Astrocyte (in vitro differentiated cells and primary cell): ENCODE data around the gene SLC25A21. TPM values are rescaled to one million over a fixed set of nuclear protein-coding genes. Genes with fewer than 3 reads are reported as not detected.

Experiments
- DNase-seq: peaks from one replicate; pipeline ENCODE4 v3.0.0-alpha.2; 2010; ENCODE audit warnings: low read depth
- FAIRE-seq: peaks from 2 replicates; lab custom pipeline; 2011; peaks lifted over from hg19 to GRCh38; lab: Jason Lieb, UNC
- H2AFZ ChIP-seq: 2 replicates; pipeline ENCODE4 v1.6.0; 2012; ENCODE audit warnings: low read depth, low read length, inconsistent platforms
- H3K27ac ChIP-seq: 2 replicates; pipeline ENCODE4 v1.5.1; 2011; ENCODE audit warnings: low read depth, low read length, inconsistent platforms
- H3K27me3 ChIP-seq: 2 replicates; pipeline ENCODE4 v1.6.0; 2011; ENCODE audit warnings: low read length, inconsistent platforms; ENCODE audit not compliant: insufficient read depth
- H3K36me3 ChIP-seq: 2 replicates; pipeline ENCODE4 v1.5.1; 2011; ENCODE audit warnings: low read length, inconsistent platforms; ENCODE audit not compliant: insufficient read depth
- H3K4me1 ChIP-seq: 2 replicates; pipeline ENCODE4 v1.5.1; 2011; ENCODE audit warnings: low read length, inconsistent platforms; ENCODE audit not compliant: insufficient read depth
- H3K4me2 ChIP-seq: 2 replicates; pipeline ENCODE4 v1.6.0; 2012; ENCODE audit warnings: low read length, inconsistent platforms
- H3K4me3 ChIP-seq: 2 replicates; pipeline ENCODE4 v1.5.1; 2011; ENCODE audit warnings: low read depth, mild to moderate bottlenecking, low read length, inconsistent platforms; ENCODE audit not compliant: insufficient read depth
- H3K79me2 ChIP-seq: 2 replicates; pipeline ENCODE4 v1.6.0; 2012; ENCODE audit warnings: mild to moderate bottlenecking, low read length, inconsistent platforms; ENCODE audit not compliant: insufficient read depth
- H3K9ac ChIP-seq: 2 replicates; pipeline ENCODE4 v1.6.0; 2012; ENCODE audit warnings: mild to moderate bottlenecking, low read length, inconsistent platforms
- H3K9me3 ChIP-seq: 2 replicates; pipeline ENCODE4 v1.5.1; 2012; ENCODE audit warnings: low read depth, mild to moderate bottlenecking, low read length, inconsistent platforms; ENCODE audit not compliant: insufficient read depth
- H4K20me1 ChIP-seq: 2 replicates; pipeline ENCODE4 v1.6.0; 2012; ENCODE audit warnings: low read length, inconsistent platforms; ENCODE audit not compliant: insufficient read depth
- H3K27ac Mint-ChIP-seq: one replicate; pipeline ENCODE4 v1.8.0; 2021; ENCODE audit warnings: mild to moderate bottlenecking, mixed read lengths; ENCODE audit not compliant: unreplicated experiment
- H3K27me3 Mint-ChIP-seq: one replicate; pipeline ENCODE4 v1.8.0; 2021; ENCODE audit warnings: low read depth, mixed read lengths; ENCODE audit not compliant: unreplicated experiment
- H3K36me3 Mint-ChIP-seq: one replicate; pipeline ENCODE4 v1.8.0; 2021; ENCODE audit warnings: low read depth, mixed read lengths; ENCODE audit not compliant: unreplicated experiment
- H3K4me1 Mint-ChIP-seq: one replicate; pipeline ENCODE4 v1.8.0; 2021; ENCODE audit warnings: low read depth, mixed read lengths; ENCODE audit not compliant: unreplicated experiment
- H3K4me3 Mint-ChIP-seq: one replicate; pipeline ENCODE4 v1.8.0; 2021; ENCODE audit warnings: mild to moderate bottlenecking, moderate library complexity, mixed read lengths; ENCODE audit not compliant: unreplicated experiment
- H3K9me3 Mint-ChIP-seq: one replicate; pipeline ENCODE4 v1.8.0; 2021; ENCODE audit warnings: mild to moderate bottlenecking, mixed read lengths; ENCODE audit not compliant: unreplicated experiment
- CTCF ChIP-seq: IDR thresholded peaks from 2 replicates; pipeline ENCODE4 v1.5.1; 2011; ENCODE audit warnings: low read depth, mild to moderate bottlenecking, inconsistent platforms, low read length, moderate library complexity; ENCODE audit not compliant: insufficient read depth
- EZH2 ChIP-seq: IDR thresholded peaks from 2 replicates; pipeline ENCODE4 v1.6.1; 2012; ENCODE audit warnings: mild to moderate bottlenecking, low read length, inconsistent platforms; ENCODE audit not compliant: insufficient read depth
- total RNA-seq: library from RNA; stranded (reverse); gene quantifications from 2 replicates; pipeline ENCODE4 v1.2.1, GENCODE V29; 2021

The SLC25A21 gene
- total RNA-seq, 1 donor from 2014 or later, result 1.5 TPM

GRCh38 chr14:37090026-37090425 is 82.4 kb downstream of the SLC25A21 start:
- H3K4me2 ChIP-seq, result no peak overlapping the region
- no peaks in the 10 kb centered on the region for H3K79me2 ChIP-seq
- H3K4me3 Mint-ChIP-seq, result no peak overlapping the region
- TF ChIP-seq CTCF, result no peak
- TF ChIP-seq EZH2, result no peak
- no peaks in the 10 kb centered on the region for H4K20me1 ChIP-seq
- peaks cover 8% of the 10 kb centered on the region for H3K4me1 Mint-ChIP-seq
- FAIRE-seq, result no peak
- H3K9ac ChIP-seq, result no peak overlapping the region
- H3K27ac Mint-ChIP-seq, result no peak overlapping the region
- no peaks in the 10 kb centered on the region for H3K27me3 Mint-ChIP-seq
- no peaks in the 10 kb centered on the region for H3K36me3 Mint-ChIP-seq
- no peak overlapping the region for H3K4me3 ChIP-seq
- DNase-seq, result peak; percentile 3
- no peaks in the 10 kb centered on the region for H3K9me3 Mint-ChIP-seq
- H3K27ac ChIP-seq, result no peak overlapping the region
- peaks cover 4% of the 10 kb centered on the region for H3K4me1 ChIP-seq
- H2AFZ ChIP-seq, result no peak overlapping the region
- no peaks in the 10 kb centered on the region for H3K27me3 ChIP-seq
- H3K9me3 ChIP-seq, result no peaks in the 10 kb centered on the region
- H3K36me3 ChIP-seq, result no peaks in the 10 kb centered on the region

GRCh38 chr14:37089410-37089809 is 83.0 kb downstream of the SLC25A21 start:
- Histone ChIP-seq H3K4me1 (peaks cover 4% of the 10 kb centered on the region), H4K20me1 (no peaks in the 10 kb centered on the region), H3K27ac (no peak overlapping the region), H3K4me3 (no peak overlapping the region), H3K79me2 (no peaks in the 10 kb centered on the region), H3K9me3 (no peaks in the 10 kb centered on the region), H3K36me3 (no peaks in the 10 kb centered on the region), H3K27me3 (no peaks in the 10 kb centered on the region), H2AFZ (no peak overlapping the region), H3K9ac (no peak overlapping the region), H3K4me2 (no peak overlapping the region)
- no peaks in the 10 kb centered on the region for H3K9me3 Mint-ChIP-seq
- TF ChIP-seq EZH2 (no peak), CTCF (no peak)
- H3K4me1 Mint-ChIP-seq, result peaks cover 8% of the 10 kb centered on the region
- no peaks in the 10 kb centered on the region for H3K27me3 Mint-ChIP-seq
- H3K4me3 Mint-ChIP-seq, result no peak overlapping the region
- no peak for FAIRE-seq
- H3K36me3 Mint-ChIP-seq, result no peaks in the 10 kb centered on the region
- H3K27ac Mint-ChIP-seq, result no peak overlapping the region
- no peak for DNase-seq

DNA sequence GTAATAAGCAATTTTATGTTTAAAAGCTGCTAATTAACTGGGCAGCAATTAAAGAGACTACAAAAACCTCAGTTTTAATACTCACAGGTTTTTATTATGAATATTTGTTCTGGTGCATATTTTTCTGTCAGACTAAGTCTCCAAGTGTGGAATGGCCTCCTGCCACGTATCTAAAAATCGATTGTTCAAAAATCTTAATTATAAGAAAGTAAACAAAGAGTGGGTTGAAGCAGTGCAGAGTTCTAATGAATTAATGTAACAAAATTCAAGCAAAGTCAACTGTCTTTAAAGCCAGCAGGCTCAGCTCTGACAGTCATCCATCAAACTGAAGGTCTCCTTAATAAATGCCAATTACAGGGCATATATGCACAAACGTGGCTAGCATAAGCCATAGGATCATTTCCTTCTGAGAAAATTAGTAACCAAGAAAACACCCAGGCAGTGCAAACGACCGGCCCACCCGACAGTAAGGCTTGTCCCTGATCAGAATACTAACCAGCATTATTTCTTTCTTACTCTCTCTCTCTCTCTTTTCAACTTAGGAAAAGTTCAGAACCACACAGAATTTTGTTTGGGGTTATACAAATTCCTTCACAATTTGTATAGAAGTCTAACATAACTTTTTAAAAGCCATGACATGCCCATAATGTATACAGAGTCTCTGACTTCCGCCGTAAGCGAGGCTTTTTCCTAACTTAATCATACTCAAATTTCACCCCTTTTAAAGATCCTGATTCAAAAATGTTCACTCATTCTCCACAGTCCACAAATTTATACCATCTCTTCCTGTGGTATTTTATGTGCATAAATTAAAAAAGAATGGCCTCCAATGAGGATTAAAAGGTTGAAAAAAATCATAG is 83.8 kb downstream of the SLC25A21 start:
- Histone ChIP-seq H2AFZ (no peak overlapping the region), H3K36me3 (no peaks in the 10 kb centered on the region), H3K27me3 (no peaks in the 10 kb centered on the region), H3K9me3 (no peaks in the 10 kb centered on the region), H3K4me3 (no peak overlapping the region), H4K20me1 (no peaks in the 10 kb centered on the region), H3K9ac (no peak overlapping the region), H3K79me2 (no peaks in the 10 kb centered on the region), H3K4me2 (no peak overlapping the region), H3K4me1 (peaks cover 4% of the 10 kb centered on the region), H3K27ac (no peak overlapping the region)
- Mint-ChIP-seq H3K27me3 (no peaks in the 10 kb centered on the region), H3K4me1 (peaks cover 8% of the 10 kb centered on the region), H3K27ac (no peak overlapping the region), H3K36me3 (no peaks in the 10 kb centered on the region), H3K9me3 (no peaks in the 10 kb centered on the region), H3K4me3 (no peak overlapping the region)
- no peak for FAIRE-seq
- no peak for TF ChIP-seq CTCF
- TF ChIP-seq EZH2, result no peak
- peak; percentile 6 for DNase-seq
